HG03354 (cell line): ENCODE results near the gene FBXO7.
"Not testable (repeated sequence)": the region's sequence is repeated elsewhere in the genome, so short reads cannot be mapped to it uniquely, and the experiment has no call there.

Experiments
- ATAC-seq: cut with Tn5 transposase; IDR thresholded peaks from one replicate; pipeline ENCODE4 v1.9.1; 2021; ENCODE audit warnings: mild to moderate bottlenecking; ENCODE audit not compliant: unreplicated experiment, poor library complexity, severe bottlenecking

Gene FBXO7

GRCh38 chr22:32474635-32475467, at the start of gene FBXO7:
FBXO7 (plus strand) TSS chr22:32474811; CDS start chr22:32475003, 192 bp downstream.
- peak; percentile 82 for ATAC-seq

- no peak for ATAC-seq
Measured at GRCh38 chr22:32426881-32427280, 47.7 kb upstream of the FBXO7 start.

- ATAC-seq: no peak
Measured at GRCh38 chr22:32430352-32430751, 44.3 kb upstream of the FBXO7 start.

GRCh38 chr22:32444068-32444467, 30.5 kb upstream of the FBXO7 start:
- no peak for ATAC-seq

- ATAC-seq: no peak
Measured at GRCh38 chr22:32446321-32446720, 28.3 kb upstream of the FBXO7 start.

- ATAC-seq: no peak
Measured at GRCh38 chr22:32448980-32449379, 25.6 kb upstream of the FBXO7 start.

- no peak for ATAC-seq
Measured at GRCh38 chr22:32457031-32457430, 17.6 kb upstream of the FBXO7 start.

GRCh38 chr22:32462452-32462851, 12.2 kb upstream of the FBXO7 start:
- ATAC-seq: no peak

- no peak for ATAC-seq
Measured at GRCh38 chr22:32465661-32466060, 8.9 kb upstream of the FBXO7 start.

GRCh38 chr22:32466496-32466895, 8.1 kb upstream of the FBXO7 start:
- ATAC-seq: no peak

GRCh38 chr22:32469799-32470212, 4.8 kb upstream of the FBXO7 start:
- no peak for ATAC-seq

GRCh38 chr22:32473388-32473952, 1.1 kb upstream of the FBXO7 start:
- no peak for ATAC-seq

GRCh38 chr22:32475468-32476010, 928 bp downstream of the FBXO7 start:
- peak; percentile 20 for ATAC-seq

GRCh38 chr22:32476281-32477195, 1.9 kb downstream of the FBXO7 start:
- ATAC-seq: no peak

- no peak for ATAC-seq
Measured at GRCh38 chr22:32477596-32477995, 3.0 kb downstream of the FBXO7 start.

GRCh38 chr22:32478552-32478951, 3.9 kb downstream of the FBXO7 start:
- not testable (repeated sequence) for ATAC-seq

GRCh38 chr22:32478994-32479393, 4.4 kb downstream of the FBXO7 start:
- no peak for ATAC-seq

GRCh38 chr22:32480238-32480637, 5.6 kb downstream of the FBXO7 start:
- no peak for ATAC-seq

- ATAC-seq: no peak
Measured at GRCh38 chr22:32482708-32483107, 8.1 kb downstream of the FBXO7 start.
